ENCODE results near the gene CDH22. TPM values are rescaled to one million over a fixed set of nuclear protein-coding genes. Genes with fewer than 3 reads are reported as not detected.

Gene CDH22
- total RNA-seq, 6 experiments from 2014 or later = not detected

GRCh38 chr20:46150943-46151342 is 157.4 kb downstream of the CDH22 start:
- H3K36me3 ChIP-seq = no peaks in the 10 kb centered on the region
- no peaks in the 10 kb centered on the region for H3K4me1 ChIP-seq
- WGBS (ENCODE audit: insufficient coverage, low coverage, low lambda C conversion rate, missing lambda C conversion rate) = 49% methylated on average over 5 of the region's 5 CpGs
- H3K9me3 ChIP-seq = no peaks in the 10 kb centered on the region
- no peak for ATAC-seq
- no peak for TF ChIP-seq POLR2A (IDR thresholded peaks at IDR 0.05)
- intact Hi-C loops (cut with DNase I) = no loop called here
- no peak for DNase-seq
- H3K27ac ChIP-seq = no peak overlapping the region
- H3K4me3 ChIP-seq = no peak overlapping the region
- no peaks in the 10 kb centered on the region for H3K27me3 ChIP-seq

- 60% methylated on average over 13 of the region's 14 CpGs for WGBS (ENCODE audit: insufficient coverage, low coverage, low lambda C conversion rate, missing lambda C conversion rate)
- no peak overlapping the region for H3K27ac ChIP-seq
- no peaks in the 10 kb centered on the region for H3K36me3 ChIP-seq
- ATAC-seq (no peak), DNase-seq (no peak)
- no peaks in the 10 kb centered on the region for H3K4me1 ChIP-seq
- H3K4me3 ChIP-seq = no peak overlapping the region
- intact Hi-C loops (cut with DNase I) = no loop called here
- H3K9me3 ChIP-seq = no peaks in the 10 kb centered on the region
- TF ChIP-seq POLR2A (IDR thresholded peaks at IDR 0.05) (no peak), CTCF (IDR thresholded peaks at IDR 0.05) (no peak)
- no peaks in the 10 kb centered on the region for H3K27me3 ChIP-seq
These were observed 159.7 kb downstream of the CDH22 start for GRCh38 chr20:46148313-46149208.

- H3K36me3 ChIP-seq = no peaks in the 10 kb centered on the region
- H3K9me3 ChIP-seq = no peaks in the 10 kb centered on the region
- TF ChIP-seq CTCF (IDR thresholded peaks at IDR 0.05) (no peak), POLR2A (IDR thresholded peaks at IDR 0.05) (no peak)
- H3K4me1 ChIP-seq = no peaks in the 10 kb centered on the region
- DNase-seq = no peak
- 31% methylated on average over 3 of the region's 3 CpGs for WGBS (ENCODE audit: insufficient coverage, low coverage, low lambda C conversion rate, missing lambda C conversion rate)
- intact Hi-C loops (cut with DNase I) = no loop called here
- no peak overlapping the region for H3K27ac ChIP-seq
- H3K4me3 ChIP-seq = no peak overlapping the region
- ATAC-seq = no peak
- H3K27me3 ChIP-seq = no peaks in the 10 kb centered on the region
These were observed 162.6 kb downstream of the CDH22 start for GRCh38 chr20:46145713-46146112.

- Histone ChIP-seq H3K36me3 (no peaks in the 10 kb centered on the region), H3K27ac (no peak overlapping the region), H3K4me1 (no peaks in the 10 kb centered on the region), H3K4me3 (no peak overlapping the region), H3K27me3 (no peaks in the 10 kb centered on the region), H3K9me3 (no peaks in the 10 kb centered on the region)
- DNase-seq = no peak
- ATAC-seq = no peak
- intact Hi-C loops (cut with DNase I) = no loop called here
- no peak for TF ChIP-seq CTCF (IDR thresholded peaks at IDR 0.05)
- TF ChIP-seq POLR2A (IDR thresholded peaks at IDR 0.05) = no peak
- 73% methylated on average over 7 of the region's 8 CpGs for WGBS (ENCODE audit: insufficient coverage, low coverage, low lambda C conversion rate, missing lambda C conversion rate)
These were observed 163.8 kb downstream of the CDH22 start for GRCh38 chr20:46144432-46145025.

- intact Hi-C loops (cut with DNase I) = no loop called here
- ATAC-seq (no peak), DNase-seq (no peak)
- WGBS (ENCODE audit: insufficient coverage, low coverage, low lambda C conversion rate, missing lambda C conversion rate) = 21% methylated on average over 5 of the region's 5 CpGs
- Histone ChIP-seq H3K4me3 (no peak overlapping the region), H3K27ac (no peak overlapping the region), H3K36me3 (no peaks in the 10 kb centered on the region), H3K27me3 (no peaks in the 10 kb centered on the region), H3K9me3 (no peaks in the 10 kb centered on the region), H3K4me1 (no peaks in the 10 kb centered on the region)
- TF ChIP-seq CTCF (IDR thresholded peaks at IDR 0.05) = no peak
- no peak for TF ChIP-seq POLR2A (IDR thresholded peaks at IDR 0.05)
These were observed 166.2 kb downstream of the CDH22 start for GRCh38 chr20:46142124-46142523.

All from right lobe of liver (tissue), 6 donors.